GM21786 (cell line): ENCODE measurements around the gene WNT3A.

Experiments
- ATAC-seq: cut with Tn5 transposase; IDR thresholded peaks from one replicate; pipeline ENCODE4 v1.9.1; 2021; ENCODE audit not compliant: unreplicated experiment

Gene WNT3A

GRCh38 chr1:227999056-227999930 lies 7.5 kb upstream of the WNT3A start:
- ATAC-seq, result peak; percentile 83

- no peak for ATAC-seq
These were observed 6.4 kb upstream of the WNT3A start for GRCh38 chr1:228000416-228000815.

- no peak for ATAC-seq
These were observed 5.8 kb upstream of the WNT3A start for GRCh38 chr1:228000836-228001563.

- no peak for ATAC-seq
These were observed 4.9 kb upstream of the WNT3A start for GRCh38 chr1:228001738-228002535.

GRCh38 chr1:228002792-228003191 lies 4.0 kb upstream of the WNT3A start:
- ATAC-seq, result no peak

DNA sequence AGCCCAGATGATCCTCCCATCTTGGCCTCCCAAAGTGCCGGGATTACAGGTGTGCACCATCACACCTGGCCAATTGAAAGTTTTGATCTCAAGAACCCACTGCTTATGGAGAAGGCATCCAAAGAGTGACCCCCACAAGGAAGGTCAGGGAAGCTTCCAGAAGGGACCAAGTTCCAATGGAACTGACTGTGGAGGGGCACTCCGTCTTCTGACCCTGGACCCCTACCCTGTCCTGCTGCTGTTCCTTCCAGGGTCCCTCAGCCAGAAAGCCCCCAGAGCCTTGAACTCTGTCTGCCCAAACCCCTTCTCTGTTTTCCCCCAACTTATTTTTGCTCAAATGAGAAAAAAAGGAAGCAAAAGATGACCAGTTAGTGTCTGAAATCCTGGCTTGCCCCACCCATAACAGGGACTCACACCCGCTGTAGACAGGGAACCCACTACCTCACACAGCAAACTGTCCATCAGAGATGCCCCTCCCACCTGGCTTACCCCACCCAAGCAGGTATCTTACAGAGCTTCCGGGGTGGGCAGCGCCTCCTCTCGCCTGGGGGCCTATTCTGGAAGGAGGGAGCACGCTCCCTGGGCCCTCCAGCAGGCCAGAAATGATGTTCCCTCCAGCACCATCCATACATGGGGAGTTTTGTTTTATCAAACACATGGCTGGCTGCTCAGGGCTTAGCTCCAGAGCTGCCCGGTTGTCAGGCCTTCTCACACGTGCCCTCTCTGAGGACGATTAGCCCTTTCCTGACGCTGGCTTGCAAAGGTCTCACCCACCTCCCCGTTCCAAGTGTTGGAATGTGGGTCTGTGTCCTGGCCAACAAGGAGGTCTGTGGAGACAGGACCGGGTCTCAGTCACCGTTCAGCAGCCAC lies 3.1 kb upstream of the WNT3A start:
- no peak for ATAC-seq

GRCh38 chr1:228004331-228004855 lies 2.4 kb upstream of the WNT3A start:
- peak; percentile 60 for ATAC-seq

DNA sequence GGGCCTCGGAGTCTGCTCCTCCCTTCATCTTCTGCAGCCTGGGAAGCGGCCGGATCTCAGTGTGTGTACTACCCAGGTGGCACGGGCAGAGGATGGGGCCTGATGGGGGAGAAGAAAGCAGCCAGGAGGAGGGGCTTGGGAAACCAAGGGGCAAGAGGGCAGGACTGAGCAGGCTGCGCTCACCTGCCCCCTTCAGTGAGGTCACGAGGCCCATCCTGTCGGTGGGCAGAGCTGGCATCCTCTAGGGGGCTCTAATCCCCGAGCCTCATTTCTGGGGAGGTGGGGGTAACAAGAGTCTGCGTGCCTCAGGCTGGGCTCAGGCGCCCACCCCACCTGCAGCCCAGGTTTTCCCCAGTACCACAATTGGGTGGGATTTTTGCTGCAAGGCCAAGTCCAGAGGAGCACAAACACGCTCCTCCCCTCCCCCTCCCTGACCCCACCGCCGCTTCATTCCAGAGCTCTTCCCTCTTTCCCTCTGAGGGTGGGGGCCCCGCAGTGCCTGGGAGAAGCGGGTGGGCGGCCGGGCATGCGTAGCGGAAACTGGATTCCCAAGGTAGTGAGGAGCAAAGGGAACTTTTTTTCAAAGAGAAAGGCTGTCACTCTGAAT lies 1.8 kb upstream of the WNT3A start:
- ATAC-seq, result no peak

DNA sequence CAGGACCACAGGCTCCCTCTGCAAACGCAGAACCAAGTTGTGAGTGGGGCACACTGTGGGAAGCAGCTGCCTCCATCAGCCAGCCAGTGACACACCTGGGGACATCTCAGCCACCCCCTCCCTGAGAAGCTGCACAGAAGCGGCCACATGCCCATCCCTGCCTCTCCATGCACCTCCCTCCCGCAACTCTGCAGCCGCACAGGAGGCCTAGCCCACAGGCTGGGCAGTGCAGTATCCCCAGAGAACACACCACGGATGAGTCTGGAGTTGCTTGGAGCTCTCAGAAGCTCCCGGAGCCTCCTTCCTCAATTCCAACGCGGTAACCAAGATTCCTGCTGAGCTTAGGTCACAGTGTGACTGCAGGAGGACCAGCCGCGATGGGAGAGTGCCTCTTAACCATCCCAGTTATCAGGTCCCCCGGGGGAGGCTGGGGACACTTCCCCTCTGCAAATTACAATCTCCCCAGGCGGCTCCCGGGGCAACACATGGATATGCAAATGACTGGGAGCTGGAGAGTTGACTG lies 1.2 kb upstream of the WNT3A start:
- ATAC-seq, result no peak

DNA sequence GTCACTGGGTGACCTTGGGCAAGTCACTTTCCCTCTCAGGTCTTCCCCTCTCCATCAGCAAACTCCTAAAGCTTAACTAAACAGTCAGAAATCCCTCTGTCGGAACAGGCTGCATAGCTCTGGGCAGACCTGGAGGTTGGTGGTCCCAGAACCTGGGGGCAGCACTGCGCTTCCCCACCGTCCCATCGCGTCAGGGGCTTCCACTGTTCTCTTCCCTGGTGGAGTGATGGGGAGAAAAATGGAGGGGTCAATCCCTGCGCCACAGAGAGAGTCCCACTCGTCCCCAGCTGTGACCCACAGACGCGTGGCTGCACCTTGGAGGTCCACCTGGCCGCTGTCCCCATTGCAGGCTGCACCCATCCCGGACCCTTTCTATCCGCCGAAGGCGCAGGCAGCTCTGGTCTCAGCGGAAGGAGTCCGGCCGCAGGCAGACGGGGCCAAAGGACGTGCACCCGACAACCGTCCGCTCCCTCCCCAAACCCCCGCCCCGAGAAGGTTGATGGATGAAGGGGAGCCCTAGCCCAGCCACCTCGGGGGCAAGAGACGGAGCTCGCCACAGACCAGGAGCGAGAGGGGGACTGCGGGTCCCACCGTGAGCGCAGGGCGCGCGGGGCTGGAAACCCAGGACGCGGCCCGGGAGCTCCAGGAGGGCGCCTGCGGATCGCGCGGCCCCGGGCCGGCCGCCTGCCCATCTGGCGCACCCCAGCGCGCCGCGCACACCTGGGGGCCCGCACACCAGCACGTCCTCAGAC lies 588 bp upstream of the WNT3A start:
- no peak for ATAC-seq

DNA sequence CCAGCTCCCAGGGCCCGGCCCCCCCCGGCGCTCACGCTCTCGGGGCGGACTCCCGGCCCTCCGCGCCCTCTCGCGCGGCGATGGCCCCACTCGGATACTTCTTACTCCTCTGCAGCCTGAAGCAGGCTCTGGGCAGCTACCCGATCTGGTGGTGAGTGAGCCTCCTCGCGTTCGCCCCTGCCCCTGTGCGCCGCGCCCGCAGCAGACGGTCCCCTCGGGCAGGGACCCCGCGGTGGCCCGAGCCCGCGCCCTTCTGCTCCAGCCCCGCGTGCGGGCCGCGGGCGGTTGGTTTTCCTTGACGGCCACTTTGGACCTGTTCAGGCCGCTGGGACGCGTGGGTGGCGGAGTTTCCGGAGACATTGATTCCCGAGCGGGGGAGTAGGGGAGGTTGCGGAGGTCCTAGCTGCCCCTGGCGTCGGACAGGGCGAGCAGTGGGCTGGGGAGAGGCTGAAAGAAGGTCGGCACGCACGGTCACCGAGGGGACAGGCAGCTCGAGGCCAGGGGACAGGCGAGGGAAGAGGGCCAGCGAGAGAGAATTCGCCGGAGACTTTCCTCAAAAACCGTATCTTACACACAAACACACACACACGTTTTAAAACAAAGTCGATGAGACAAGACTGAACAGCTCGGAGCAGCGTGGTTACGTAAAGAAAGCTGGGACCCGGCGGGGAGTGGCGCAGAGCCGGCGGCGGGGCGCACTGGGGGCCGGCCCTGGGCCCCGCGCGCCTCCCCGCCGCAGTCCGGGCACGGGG lies 427 bp downstream of the WNT3A start:
- ATAC-seq, result no peak

DNA sequence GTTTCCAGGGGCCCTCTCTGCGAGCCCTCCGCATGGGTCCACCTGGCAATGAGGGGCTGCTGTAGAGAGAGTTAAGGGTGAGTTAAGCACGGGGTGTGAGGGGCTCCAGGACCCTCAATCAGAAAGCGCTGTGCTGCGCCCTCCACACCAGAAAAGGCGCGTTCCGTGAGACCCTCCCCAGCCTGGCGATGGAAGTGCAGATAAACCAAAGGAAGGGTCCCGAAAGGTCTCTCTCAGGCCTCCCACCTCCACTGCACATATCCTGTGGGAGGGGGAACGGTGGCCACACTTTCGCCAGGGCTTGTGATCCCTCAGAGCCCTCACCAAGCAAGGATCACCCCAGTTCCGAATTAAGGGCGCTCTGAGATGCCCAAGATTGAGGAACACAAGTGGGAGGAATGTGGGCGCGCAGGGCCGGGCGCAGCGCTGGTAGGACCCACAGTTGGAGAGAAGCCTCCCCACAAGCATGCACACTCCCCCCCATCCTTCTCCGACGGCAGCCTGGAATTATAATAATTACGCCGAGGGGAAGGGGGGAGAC lies 1.1 kb downstream of the WNT3A start:
- no peak for ATAC-seq

- no peak for ATAC-seq
These were observed 1.8 kb downstream of the WNT3A start for GRCh38 chr1:228008391-228009115.

GRCh38 chr1:228009116-228009827 lies 2.5 kb downstream of the WNT3A start:
- ATAC-seq, result peak; percentile 23

DNA sequence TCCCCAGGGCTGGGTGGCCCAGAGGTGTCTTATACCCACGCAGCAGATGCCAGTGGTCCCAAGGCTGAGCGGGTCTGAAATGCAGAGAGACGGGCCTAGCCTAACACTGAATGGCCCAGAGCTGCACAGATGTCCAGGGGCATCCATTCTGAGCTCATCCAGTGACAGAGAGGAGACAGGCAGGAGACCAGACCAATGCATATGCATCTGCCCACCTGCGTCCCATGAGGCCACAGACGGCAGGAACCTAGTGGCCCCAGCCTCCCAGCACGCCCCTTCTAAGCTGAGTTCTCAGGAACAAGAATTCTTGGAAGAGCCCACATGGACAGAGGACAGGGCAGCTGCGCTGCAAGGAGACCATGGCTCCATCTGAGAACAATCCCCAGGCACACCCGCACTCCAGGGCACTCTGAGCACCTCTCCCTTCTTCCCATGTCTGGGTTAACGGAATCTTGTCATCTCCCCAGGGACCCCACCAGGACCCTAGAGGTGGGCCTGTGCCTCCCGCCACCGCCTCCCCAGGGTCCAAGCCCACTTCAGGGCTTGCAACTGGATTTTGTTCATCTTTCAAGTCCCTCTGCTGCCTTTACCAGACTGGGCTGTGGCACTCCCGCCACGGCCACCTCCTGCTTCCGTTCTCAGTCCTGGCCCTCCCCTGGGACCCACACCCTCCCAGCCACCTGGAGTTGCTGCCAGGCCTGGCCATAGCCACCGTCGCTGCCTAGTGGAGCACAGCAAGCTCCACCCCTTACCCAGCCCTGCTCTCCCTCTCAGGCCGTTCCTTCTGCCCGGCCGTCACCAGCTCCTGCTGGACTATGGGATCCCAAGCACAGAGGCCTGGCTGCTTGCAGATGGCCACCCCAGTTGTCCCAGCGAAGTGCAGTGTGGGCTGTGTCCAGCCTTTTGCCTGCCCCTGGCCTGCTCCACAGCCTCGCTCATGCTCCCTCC lies 3.3 kb downstream of the WNT3A start:
- peak; percentile 66 for ATAC-seq
